ENCODE results near the gene MAML2. TPM values are rescaled to one million over a fixed set of nuclear protein-coding genes. Genes with fewer than 3 reads are reported as not detected.

Gene MAML2
- total and polyA plus RNA-seq, 8 donors, result 1.3 to 22.8 (median 12.1) TPM

DNA sequence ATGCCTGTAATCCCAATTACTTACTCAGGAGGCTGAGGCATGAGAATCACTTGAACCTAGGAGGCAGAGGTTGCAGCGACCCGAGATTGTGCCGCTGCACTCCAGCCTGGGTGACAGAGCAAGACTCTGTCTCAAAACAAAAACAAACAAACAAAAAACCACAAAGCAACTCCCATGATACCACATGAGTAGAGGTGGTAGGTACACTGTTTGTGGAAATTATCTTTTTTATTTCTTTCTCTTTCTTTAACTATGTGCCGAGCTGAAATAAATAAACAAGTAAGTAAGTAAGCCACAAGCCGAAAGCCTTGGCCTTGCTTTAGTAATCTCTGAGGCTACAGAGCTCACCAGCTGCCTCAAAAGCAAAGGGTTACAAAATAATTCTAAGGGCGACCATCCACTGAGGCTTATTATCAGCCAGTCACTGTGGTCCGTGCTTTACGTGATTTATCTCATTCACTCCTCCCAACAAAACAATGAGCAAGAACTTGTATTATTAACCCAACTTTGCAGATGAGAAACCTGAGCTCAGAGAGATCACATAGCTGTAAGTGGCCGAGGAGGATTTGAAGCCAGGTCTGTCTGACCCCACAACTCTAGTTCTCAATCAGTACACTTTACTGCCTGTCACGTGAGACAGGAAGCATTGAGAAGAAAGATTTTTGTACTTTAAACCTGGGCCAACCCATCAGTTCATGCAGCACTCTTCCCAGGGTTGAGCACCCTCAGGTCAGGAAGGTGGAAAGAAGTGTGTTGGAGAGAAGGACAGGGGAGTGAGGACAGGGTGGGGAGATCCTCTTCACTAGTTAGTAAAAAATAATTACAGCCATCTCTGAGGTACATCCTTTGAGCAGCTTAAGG lies 349.3 kb downstream of the MAML2 start:
- intact Hi-C loops (cut with DNase I; ENCODE audit: low total_unique reads), result no loop called here
- H3K27me3 ChIP-seq, result no peaks in the 10 kb centered on the region
- WGBS, 5 donors, result 56 to 62% (median 59%) methylated on average over 10 of the region's 10 CpGs
- no peak for DNase-seq
- peak overlapping the region in 3 of 5 donors; percentile 10 to 53 (median 30) for H3K27ac ChIP-seq
- H3K36me3 ChIP-seq, result peaks cover 0 to 8% (median 0%) of the 10 kb centered on the region in 4 donors
- peaks cover 5 to 16% (median 10%) of the 10 kb centered on the region in 4 donors for H3K4me1 ChIP-seq
- TF ChIP-seq POLR2A (IDR thresholded peaks at IDR 0.05) (no peak), EP300 (IDR thresholded peaks at IDR 0.05) (no peak), POLR2AphosphoS5 (IDR thresholded peaks at IDR 0.05) (no peak)
- TF ChIP-seq, protein P1, sequence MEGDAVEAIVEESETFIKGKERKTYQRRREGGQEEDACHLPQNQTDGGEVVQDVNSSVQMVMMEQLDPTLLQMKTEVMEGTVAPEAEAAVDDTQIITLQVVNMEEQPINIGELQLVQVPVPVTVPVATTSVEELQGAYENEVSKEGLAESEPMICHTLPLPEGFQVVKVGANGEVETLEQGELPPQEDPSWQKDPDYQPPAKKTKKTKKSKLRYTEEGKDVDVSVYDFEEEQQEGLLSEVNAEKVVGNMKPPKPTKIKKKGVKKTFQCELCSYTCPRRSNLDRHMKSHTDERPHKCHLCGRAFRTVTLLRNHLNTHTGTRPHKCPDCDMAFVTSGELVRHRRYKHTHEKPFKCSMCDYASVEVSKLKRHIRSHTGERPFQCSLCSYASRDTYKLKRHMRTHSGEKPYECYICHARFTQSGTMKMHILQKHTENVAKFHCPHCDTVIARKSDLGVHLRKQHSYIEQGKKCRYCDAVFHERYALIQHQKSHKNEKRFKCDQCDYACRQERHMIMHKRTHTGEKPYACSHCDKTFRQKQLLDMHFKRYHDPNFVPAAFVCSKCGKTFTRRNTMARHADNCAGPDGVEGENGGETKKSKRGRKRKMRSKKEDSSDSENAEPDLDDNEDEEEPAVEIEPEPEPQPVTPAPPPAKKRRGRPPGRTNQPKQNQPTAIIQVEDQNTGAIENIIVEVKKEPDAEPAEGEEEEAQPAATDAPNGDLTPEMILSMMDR (IDR thresholded peaks at IDR 0.05), result no peak
- H3K9me3 ChIP-seq, result no peaks in the 10 kb centered on the region
- H3K4me3 ChIP-seq, result no peak overlapping the region

DNA sequence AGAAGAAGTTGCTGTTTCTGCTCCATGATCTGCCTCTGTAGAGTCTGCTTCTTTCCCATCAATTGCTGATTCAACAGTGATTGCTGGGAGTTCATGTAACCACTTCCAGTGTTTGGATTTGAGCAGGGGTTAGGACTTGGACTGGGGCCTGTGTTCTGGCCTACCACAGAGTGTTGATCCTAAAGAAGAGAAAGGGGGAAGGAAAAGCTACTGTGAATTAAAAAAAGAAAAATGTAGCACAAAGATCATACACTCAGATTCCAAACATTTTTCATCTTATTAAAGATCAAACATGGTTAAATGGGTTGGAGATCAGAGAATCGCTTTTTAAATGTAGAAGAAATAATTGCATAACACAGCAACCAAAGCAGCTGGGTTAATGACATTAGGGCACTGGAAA lies 351.4 kb downstream of the MAML2 start:
- peak overlapping the region in 4 of 5 donors; percentile 5 to 65 (median 52) for H3K27ac ChIP-seq
- 59 to 74% (median 70%) methylated on average over 1 of the region's 1 CpG for WGBS, 5 donors
- intact Hi-C loops (cut with DNase I; ENCODE audit: low total_unique reads), result no loop called here

DNA sequence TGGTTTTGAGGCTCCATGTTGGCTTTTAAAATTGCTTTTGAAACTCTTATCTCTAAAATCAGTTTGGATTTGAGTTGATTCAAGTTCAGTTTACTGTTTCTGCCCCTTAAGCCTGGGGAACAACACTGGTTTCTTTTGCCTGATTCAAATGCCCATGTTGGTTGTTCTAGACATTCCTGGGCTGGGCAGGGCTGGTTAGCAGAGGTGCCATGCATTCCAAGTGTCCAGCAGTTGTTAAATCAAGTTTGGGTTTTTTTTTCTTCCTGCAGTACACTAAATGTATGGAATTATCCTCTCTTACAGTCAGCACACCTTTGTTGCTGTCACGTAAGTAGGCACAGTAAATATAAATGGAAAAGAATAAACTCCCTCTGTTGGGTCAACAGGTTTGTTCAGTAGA lies 351.9 kb downstream of the MAML2 start:
- WGBS, 5 donors, result 30 to 52% (median 50%) methylated on average over 1 of the region's 1 CpG

More for the DNA sequence above, 351.4 kb downstream of the MAML2 start:
- no peak for DNase-seq
- no peak for TF ChIP-seq POLR2A (IDR thresholded peaks at IDR 0.05)
- TF ChIP-seq, protein P1 (IDR thresholded peaks at IDR 0.05), result no peak
- TF ChIP-seq POLR2AphosphoS5 (IDR thresholded peaks at IDR 0.05), result no peak
- no peak for TF ChIP-seq EP300 (IDR thresholded peaks at IDR 0.05)
- H3K4me1 ChIP-seq, result peaks cover 5 to 16% (median 10%) of the 10 kb centered on the region in 4 donors
- H3K36me3 ChIP-seq, result peaks cover 0 to 9% (median 0%) of the 10 kb centered on the region in 4 donors
- H3K4me3 ChIP-seq, result no peak overlapping the region
- H3K9me3 ChIP-seq, result no peaks in the 10 kb centered on the region
- H3K27me3 ChIP-seq, result no peaks in the 10 kb centered on the region

DNA sequence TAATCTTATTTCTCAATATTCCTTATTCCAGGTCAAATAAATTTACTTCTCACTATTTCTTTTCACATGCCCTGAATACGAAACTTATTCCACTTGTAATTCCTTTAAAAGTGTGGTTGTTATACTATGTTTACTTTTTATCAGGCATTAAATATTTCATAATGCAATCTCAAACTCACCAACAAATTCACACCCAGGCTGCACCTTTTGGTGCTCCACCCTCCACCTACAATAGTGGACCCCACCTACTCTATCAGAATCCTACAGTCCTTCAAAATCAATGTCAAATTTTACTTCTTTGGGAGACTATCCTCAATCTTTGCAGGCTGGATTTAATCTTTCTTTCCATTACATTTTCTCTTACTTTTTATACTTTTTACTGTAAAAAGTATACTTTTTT lies 353.2 kb downstream of the MAML2 start:
- intact Hi-C loops (cut with DNase I; ENCODE audit: low total_unique reads), result no loop called here
- Histone ChIP-seq H3K9me3 (no peaks in the 10 kb centered on the region), H3K27ac (peak overlapping the region in 3 of 5 donors; percentile 45 to 65 (median 59)), H3K4me1 (peaks cover 5 to 16% (median 10%) of the 10 kb centered on the region in 4 donors), H3K4me3 (no peak overlapping the region), H3K27me3 (no peaks in the 10 kb centered on the region), H3K36me3 (peaks cover 3 to 18% (median 4%) of the 10 kb centered on the region in 4 donors)
- TF ChIP-seq POLR2AphosphoS5 (IDR thresholded peaks at IDR 0.05) (peak in 1 of 3 donors; percentile 13), EP300 (IDR thresholded peaks at IDR 0.05) (no peak)
- DNase-seq, result no peak
- WGBS, 5 donors, result 61 to 78% (median 64%) methylated on average over 1 of the region's 1 CpG

More for the DNA sequence above, 351.9 kb downstream of the MAML2 start:
- Histone ChIP-seq H3K27me3 (no peaks in the 10 kb centered on the region), H3K36me3 (peaks cover 0 to 11% (median 0%) of the 10 kb centered on the region in 4 donors), H3K4me3 (no peak overlapping the region), H3K9me3 (no peaks in the 10 kb centered on the region), H3K27ac (peak overlapping the region in 4 of 5 donors; percentile 5 to 65 (median 52)), H3K4me1 (peaks cover 5 to 16% (median 10%) of the 10 kb centered on the region in 4 donors)
- TF ChIP-seq POLR2A (IDR thresholded peaks at IDR 0.05) (no peak), EP300 (IDR thresholded peaks at IDR 0.05) (no peak), POLR2AphosphoS5 (IDR thresholded peaks at IDR 0.05) (no peak)
- TF ChIP-seq, protein P1 (IDR thresholded peaks at IDR 0.05), result no peak
- intact Hi-C loops (cut with DNase I; ENCODE audit: low total_unique reads), result no loop called here
- peak in 1 of 2 donors; percentile 51 for DNase-seq

All from stomach (tissue), 9 donors.